ENCODE results near the gene PSMA2. TPM values are rescaled to one million over a fixed set of nuclear protein-coding genes. Genes with fewer than 3 reads are reported as not detected.
A peak's percentile ranks its signal among the peaks of the same experiment; 100 is the strongest.

Gene PSMA2
- polyA plus RNA-seq, 3 donors, result 51.8 to 294 (median 283) TPM

GRCh38 chr7:42910306-42910705 is 21.7 kb downstream of the PSMA2 start:
- H3K4me1 ChIP-seq (ENCODE audit: control insufficient read depth in 1 of 2, insufficient read depth in 2 of 2, low read length in 2 of 2), result peaks cover 11 to 24% of the 10 kb centered on the region in 2 donors
- no peak overlapping the region for H3K4me2 ChIP-seq (replicated peaks; ENCODE audit: extremely low read depth, low read length, poor library complexity, severe bottlenecking)
- H3K9me3 ChIP-seq (replicated peaks in 1 of 2; ENCODE audit: control insufficient read depth in 1 of 2, insufficient read depth in 1 of 2, low read length in 2 of 2), result no peaks in the 10 kb centered on the region
- peaks cover 38% of the 10 kb centered on the region for H3K4me1 Mint-ChIP-seq
- H3K36me3 Mint-ChIP-seq, result peaks cover 7 to 8% of the 10 kb centered on the region in 2 donors
- H3K9me3 Mint-ChIP-seq, result peaks cover 0 to 2% (median 0%) of the 10 kb centered on the region in 7 donors
- no peak for TF ChIP-seq CTCF (IDR thresholded peaks at IDR 0.05)
- no peaks in the 10 kb centered on the region for H4K20me1 ChIP-seq (ENCODE audit: insufficient read depth, low read length)
- H3K27me3 Mint-ChIP-seq (ENCODE audit: low read depth in 3 of 3), result no peaks in the 10 kb centered on the region
- 100% methylated on average over 1 of the region's 2 CpGs for WGBS (ENCODE audit: insufficient coverage)
- peaks cover 0 to 1% of the 10 kb centered on the region in 2 donors for H3K36me3 ChIP-seq (replicated peaks in 1 of 2; ENCODE audit: control insufficient read depth in 1 of 2, insufficient read depth in 2 of 2, low read length in 2 of 2)
- H3K27me3 ChIP-seq (ENCODE audit: control insufficient read depth in 2 of 2, insufficient read depth in 2 of 2, low read length in 2 of 2), result no peaks in the 10 kb centered on the region
- DNase-seq, result no peak
- H2AFZ ChIP-seq (ENCODE audit: insufficient read depth, low read depth, low read length, poor library complexity, severe bottlenecking), result no peak overlapping the region
- H3K9ac ChIP-seq (ENCODE audit: insufficient read depth, low read length, poor library complexity, severe bottlenecking), result no peak overlapping the region
- no peak overlapping the region for H3K27ac ChIP-seq (ENCODE audit: low read depth in 1 of 2, low read length in 2 of 2)
- H3K27ac Mint-ChIP-seq, result peak overlapping the region in 1 of 7 donors; percentile 72
- H3K4me3 Mint-ChIP-seq, result no peak overlapping the region
- peaks cover 6% of the 10 kb centered on the region for H3K79me2 ChIP-seq (ENCODE audit: insufficient read depth, low read length)
- intact Hi-C loops (cut with micrococcal nuclease), result loop anchor here (2.0 to 10.0 kb wide), 2 partner anchors 22 to 1584 kb away; partner anchors contain the start of genes MRPL32 (in 1 of the 2), NUDCD3 (in 1 of the 2) and PSMA2 (in 1 of the 2)
- no peak overlapping the region for H3K4me3 ChIP-seq (replicated peaks in 1 of 3; ENCODE audit: low read depth in 2 of 3, low read length in 3 of 3)

GRCh38 chr7:42907316-42907715 is 24.7 kb downstream of the PSMA2 start:
- H3K4me1 Mint-ChIP-seq, result peaks cover 24% of the 10 kb centered on the region
- no peak overlapping the region for H3K27ac ChIP-seq (ENCODE audit: low read depth in 1 of 2, low read length in 2 of 2)
- H3K4me3 Mint-ChIP-seq, result no peak overlapping the region
- no peak overlapping the region for H3K27ac Mint-ChIP-seq
- no peaks in the 10 kb centered on the region for H3K9me3 ChIP-seq (replicated peaks in 1 of 2; ENCODE audit: control insufficient read depth in 1 of 2, insufficient read depth in 1 of 2, low read length in 2 of 2)
- H2AFZ ChIP-seq (ENCODE audit: insufficient read depth, low read depth, low read length, poor library complexity, severe bottlenecking), result no peak overlapping the region
- H3K4me1 ChIP-seq (ENCODE audit: control insufficient read depth in 1 of 2, insufficient read depth in 2 of 2, low read length in 2 of 2), result peaks cover 10 to 13% of the 10 kb centered on the region in 2 donors
- no peaks in the 10 kb centered on the region for H3K36me3 ChIP-seq (replicated peaks in 1 of 2; ENCODE audit: control insufficient read depth in 1 of 2, insufficient read depth in 2 of 2, low read length in 2 of 2)
- peaks cover 0 to 2% (median 0%) of the 10 kb centered on the region in 7 donors for H3K9me3 Mint-ChIP-seq
- H3K4me2 ChIP-seq (replicated peaks; ENCODE audit: extremely low read depth, low read length, poor library complexity, severe bottlenecking), result no peak overlapping the region
- H3K9ac ChIP-seq (ENCODE audit: insufficient read depth, low read length, poor library complexity, severe bottlenecking), result no peak overlapping the region
- peaks cover 0 to 3% (median 0%) of the 10 kb centered on the region in 3 donors for H3K27me3 Mint-ChIP-seq (ENCODE audit: low read depth in 3 of 3)
- intact Hi-C loops (cut with micrococcal nuclease), result no loop called here
- peaks cover 3 to 5% of the 10 kb centered on the region in 2 donors for H3K36me3 Mint-ChIP-seq
- no peak for TF ChIP-seq CTCF (IDR thresholded peaks at IDR 0.05)
- DNase-seq, result no peak
- H4K20me1 ChIP-seq (ENCODE audit: insufficient read depth, low read length), result no peaks in the 10 kb centered on the region
- H3K79me2 ChIP-seq (ENCODE audit: insufficient read depth, low read length), result peaks cover 6% of the 10 kb centered on the region
- H3K4me3 ChIP-seq (replicated peaks in 1 of 3; ENCODE audit: low read depth in 2 of 3, low read length in 3 of 3), result no peak overlapping the region
- no peaks in the 10 kb centered on the region for H3K27me3 ChIP-seq (ENCODE audit: control insufficient read depth in 2 of 2, insufficient read depth in 2 of 2, low read length in 2 of 2)
